ENCODE results near the gene OSBPL2.

GRCh38 chr20:62314711-62315302 is 76.5 kb downstream of the OSBPL2 start:
- TF ChIP-seq POLR2A (IDR thresholded peaks at IDR 0.05) (no peak), CTCF (IDR thresholded peaks at IDR 0.05) (no peak)

Measured in esophagus squamous epithelium (tissue), 4 donors.